Measurements from ENCODE around the gene KRTAP10-4.

KRTAP10-4 gene

DNA sequence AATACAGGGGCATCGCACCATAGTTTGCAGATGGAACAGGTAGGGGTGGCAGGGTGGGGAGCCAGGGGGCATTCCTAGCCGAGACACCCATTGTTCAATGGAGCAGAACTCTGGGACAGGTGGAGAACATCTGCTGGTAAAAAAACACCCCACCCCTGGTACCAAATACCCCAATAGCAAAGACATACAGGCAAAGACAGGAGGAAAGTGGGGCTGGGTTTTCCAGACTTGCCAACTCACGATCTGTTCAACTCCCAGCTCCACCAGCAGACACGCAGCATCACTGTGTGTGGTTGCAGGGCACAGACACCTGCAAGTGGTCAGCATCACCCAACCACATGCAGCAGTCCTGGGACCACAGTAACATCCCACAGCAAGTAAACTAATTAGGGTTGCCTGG is 38.0 kb downstream of the KRTAP10-4 start:
- DNase-seq (ENCODE audit: low read depth), result no peak
- no peak overlapping the region for H3K4me3 ChIP-seq (ENCODE audit: low read length)
- TF ChIP-seq, protein P1, sequence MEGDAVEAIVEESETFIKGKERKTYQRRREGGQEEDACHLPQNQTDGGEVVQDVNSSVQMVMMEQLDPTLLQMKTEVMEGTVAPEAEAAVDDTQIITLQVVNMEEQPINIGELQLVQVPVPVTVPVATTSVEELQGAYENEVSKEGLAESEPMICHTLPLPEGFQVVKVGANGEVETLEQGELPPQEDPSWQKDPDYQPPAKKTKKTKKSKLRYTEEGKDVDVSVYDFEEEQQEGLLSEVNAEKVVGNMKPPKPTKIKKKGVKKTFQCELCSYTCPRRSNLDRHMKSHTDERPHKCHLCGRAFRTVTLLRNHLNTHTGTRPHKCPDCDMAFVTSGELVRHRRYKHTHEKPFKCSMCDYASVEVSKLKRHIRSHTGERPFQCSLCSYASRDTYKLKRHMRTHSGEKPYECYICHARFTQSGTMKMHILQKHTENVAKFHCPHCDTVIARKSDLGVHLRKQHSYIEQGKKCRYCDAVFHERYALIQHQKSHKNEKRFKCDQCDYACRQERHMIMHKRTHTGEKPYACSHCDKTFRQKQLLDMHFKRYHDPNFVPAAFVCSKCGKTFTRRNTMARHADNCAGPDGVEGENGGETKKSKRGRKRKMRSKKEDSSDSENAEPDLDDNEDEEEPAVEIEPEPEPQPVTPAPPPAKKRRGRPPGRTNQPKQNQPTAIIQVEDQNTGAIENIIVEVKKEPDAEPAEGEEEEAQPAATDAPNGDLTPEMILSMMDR (conservative IDR thresholded peaks at IDR 0.05; ENCODE audit: low read length), result no peak

DNA sequence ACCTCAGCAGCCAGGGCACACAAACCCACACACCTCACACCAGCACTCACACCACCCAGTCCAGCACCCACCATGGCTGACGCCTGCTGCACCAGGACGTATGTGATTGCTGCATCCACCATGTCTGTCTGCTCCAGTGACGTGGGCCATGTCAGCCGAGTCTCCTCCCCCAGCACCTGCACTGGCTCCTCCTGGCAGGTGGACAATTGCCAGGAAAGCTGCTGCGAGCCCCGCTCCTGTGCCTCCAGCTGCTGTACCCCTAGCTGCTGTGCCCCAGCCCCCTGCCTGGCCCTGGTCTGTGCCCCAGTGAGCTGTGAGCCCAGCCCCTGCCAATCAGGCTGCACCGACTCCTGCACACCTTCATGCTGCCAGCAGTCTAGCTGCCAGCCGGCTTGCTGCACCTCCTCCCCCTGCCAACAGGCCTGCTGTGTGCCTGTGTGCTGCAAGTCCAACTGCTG is 38.5 kb downstream of the KRTAP10-4 start, which contains the start of gene KRTAP10-8:
Gene KRTAP10-8, plus strand, starts transcription at position 51 of the 458 bp plus-strand sequence. Its CDS starts 22 bp downstream, at position 73.
- DNase-seq (ENCODE audit: low read depth), result no peak
- no peak within 1 kb of the TSS for H3K4me3 ChIP-seq (ENCODE audit: low read length)
- TF ChIP-seq, protein P1 (conservative IDR thresholded peaks at IDR 0.05; ENCODE audit: low read length), result no peak

DNA sequence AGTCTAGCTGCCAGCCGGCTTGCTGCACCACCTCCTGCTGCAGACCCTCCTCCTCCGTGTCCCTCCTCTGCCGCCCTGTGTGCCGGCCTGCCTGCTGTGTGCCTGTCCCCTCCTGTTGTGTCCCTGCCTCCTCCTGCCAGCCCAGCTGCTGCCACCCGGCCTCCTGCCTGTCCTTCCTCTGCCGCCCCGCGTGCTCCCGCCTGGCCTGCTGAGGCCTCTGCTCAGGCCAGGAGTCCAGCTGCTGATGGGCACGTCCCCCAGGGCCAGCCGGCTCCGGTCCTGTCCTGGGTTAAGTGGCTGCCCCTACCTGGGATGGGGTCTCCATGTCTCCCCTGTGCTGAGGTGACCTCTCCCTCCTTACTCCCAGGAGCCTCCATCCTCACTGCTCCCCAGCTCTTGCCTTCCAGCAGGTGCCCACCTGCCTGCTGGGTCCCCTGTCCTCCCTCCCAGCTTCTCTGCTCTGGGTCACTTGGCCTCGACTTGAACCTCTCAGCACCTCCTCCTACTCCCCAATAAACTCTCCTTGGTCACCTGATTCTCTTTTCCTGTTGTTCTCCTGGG is 39.2 kb downstream of the KRTAP10-4 start:
- TF ChIP-seq, protein P1 (conservative IDR thresholded peaks at IDR 0.05; ENCODE audit: low read length), result no peak

DNA sequence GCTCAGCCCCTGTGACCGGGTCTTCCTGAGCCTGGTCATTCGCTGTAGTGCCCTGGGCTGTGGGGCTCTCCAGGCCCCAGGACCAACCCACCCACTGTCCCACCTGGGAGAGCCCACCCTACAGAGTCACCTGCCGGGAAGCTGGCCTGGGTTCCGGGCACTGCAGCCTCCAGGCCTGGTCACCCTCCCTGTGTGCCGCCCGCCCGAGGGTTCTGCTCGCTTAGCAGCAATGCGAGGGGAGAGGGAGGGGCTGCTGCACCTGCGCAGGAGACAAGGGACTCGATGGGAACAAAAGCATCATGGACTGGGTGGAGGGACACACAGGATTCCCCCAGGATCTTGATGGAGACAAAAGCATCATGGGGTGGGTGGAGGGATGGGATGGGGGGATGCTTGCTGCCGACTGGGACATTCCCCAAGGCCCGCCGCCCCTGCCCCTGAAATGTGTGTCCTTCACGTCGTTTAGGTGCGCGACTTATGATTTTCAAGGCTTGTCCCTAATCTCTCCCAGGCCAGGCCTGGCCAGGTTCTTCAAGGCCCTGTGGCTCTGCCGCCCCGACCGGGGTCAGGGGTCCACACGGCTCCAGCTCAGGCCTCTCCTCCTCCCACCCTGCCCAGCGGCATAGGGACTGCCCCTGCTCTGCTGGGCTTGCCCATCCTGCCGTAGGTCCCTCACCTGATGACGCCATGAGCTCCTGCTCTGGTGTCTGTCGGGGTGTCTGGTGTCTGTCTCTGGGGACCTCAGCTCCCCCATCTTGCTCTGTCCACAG is 40.0 kb downstream of the KRTAP10-4 start:
- no peak for DNase-seq (ENCODE audit: low read depth)
- H3K4me3 ChIP-seq (ENCODE audit: low read length), result no peak overlapping the region
- TF ChIP-seq, protein P1 (conservative IDR thresholded peaks at IDR 0.05; ENCODE audit: low read length), result no peak

More for the DNA sequence above, 39.2 kb downstream of the KRTAP10-4 start:
- no peak overlapping the region for H3K4me3 ChIP-seq (ENCODE audit: low read length)
- no peak for DNase-seq (ENCODE audit: low read depth)

DNA sequence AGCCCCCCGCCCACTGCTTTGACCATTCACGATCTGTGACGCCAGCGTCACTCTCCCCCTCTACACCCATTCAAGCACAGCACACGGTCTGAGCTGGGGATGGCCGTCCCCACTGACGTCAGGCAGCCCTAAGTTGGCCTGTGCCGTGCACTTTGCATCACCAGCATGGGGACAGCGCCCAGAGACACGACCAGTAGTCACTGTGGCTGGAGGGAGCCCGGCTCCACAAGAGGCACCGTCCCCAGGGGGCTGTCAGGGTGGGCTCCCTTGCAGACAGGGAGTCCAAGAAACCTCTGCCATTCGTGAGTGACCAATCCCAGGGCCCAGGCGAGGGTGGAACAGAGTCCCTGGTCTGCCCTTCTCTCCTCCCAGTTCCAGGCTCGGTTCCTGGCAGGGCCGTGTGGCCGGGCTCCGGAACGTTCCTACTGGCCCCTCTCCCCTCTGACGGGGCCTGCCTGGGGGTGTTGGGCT is 40.7 kb downstream of the KRTAP10-4 start:
- TF ChIP-seq, protein P1 (conservative IDR thresholded peaks at IDR 0.05; ENCODE audit: low read length), result no peak
- H3K4me3 ChIP-seq (ENCODE audit: low read length), result no peak overlapping the region
- no peak for DNase-seq (ENCODE audit: low read depth)

DNA sequence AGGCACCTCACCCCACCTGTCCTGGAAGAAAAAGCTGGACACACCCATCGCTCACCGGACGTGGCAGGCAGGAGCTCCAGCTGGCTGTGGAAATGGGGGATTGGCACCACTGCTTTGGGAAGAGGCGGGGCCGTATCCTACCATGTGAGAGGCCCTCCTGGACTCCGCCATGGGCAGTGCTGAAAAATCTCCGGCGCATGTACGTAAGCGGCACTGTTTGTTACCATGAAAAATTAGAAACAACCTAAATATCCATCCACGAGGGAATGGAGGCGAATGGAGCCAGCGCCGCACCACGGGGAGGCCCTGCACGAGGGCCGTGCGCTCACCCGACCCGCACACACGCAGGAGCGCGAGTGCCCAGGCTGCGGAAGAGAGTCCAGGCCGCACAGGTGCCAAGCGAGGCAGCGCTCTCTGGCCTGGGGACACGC is 41.4 kb downstream of the KRTAP10-4 start:
- no peak overlapping the region for H3K4me3 ChIP-seq (ENCODE audit: low read length)
- no peak for DNase-seq (ENCODE audit: low read depth)
- TF ChIP-seq, protein P1 (conservative IDR thresholded peaks at IDR 0.05; ENCODE audit: low read length), result no peak

All from AG10803 (cell line).